Progenitor cell of endocrine pancreas (in vitro differentiated cells): Measurements from ENCODE around the gene CLSTN2. TPM values are rescaled to one million over a fixed set of nuclear protein-coding genes. Genes with fewer than 3 reads are reported as not detected.

Experiments used
- DNase-seq: peaks from one replicate; pipeline ENCODE4 v3.0.0; 2021; ENCODE audit warnings: low spot score; ENCODE audit not compliant: unreplicated experiment
- H3K27ac Mint-ChIP-seq: 2 replicates; pipeline ENCODE4 v1.8.0; 2021; ENCODE audit warnings: mild to moderate bottlenecking, moderate library complexity, mixed read lengths
- H3K27me3 Mint-ChIP-seq: 2 replicates; pipeline ENCODE4 v1.8.0; 2021; ENCODE audit warnings: mixed read lengths
- H3K36me3 Mint-ChIP-seq: 2 replicates; pipeline ENCODE4 v1.8.0; 2022; ENCODE audit warnings: mixed read lengths; ENCODE audit not compliant: insufficient read depth
- H3K4me1 Mint-ChIP-seq: 2 replicates; pipeline ENCODE4 v1.8.0; 2021; ENCODE audit warnings: low read depth, mixed read lengths
- H3K4me3 Mint-ChIP-seq: 2 replicates; pipeline ENCODE4 v1.8.0; 2021; ENCODE audit warnings: low read depth, mild to moderate bottlenecking, moderate library complexity, mixed read lengths
- H3K9me3 Mint-ChIP-seq: 2 replicates; pipeline ENCODE4 v1.8.0; 2021; ENCODE audit warnings: low read depth, mixed read lengths
- CTCF ChIP-seq: fragments of 200-600 bp; sonication (generic); IDR thresholded peaks from one replicate; pipeline ENCODE4 v1.5.0; 2021; ENCODE audit warnings: antibody characterized with exemption, mild to moderate bottlenecking; ENCODE audit not compliant: unreplicated experiment
- total RNA-seq: library from RNA; stranded (reverse); gene quantifications from 2 replicates; pipeline ENCODE4 v1.2.1, GENCODE V29; 2021

CLSTN2 gene
- total RNA-seq, 1 donor from 2014 or later: 2.8 TPM

- Mint-ChIP-seq H3K27ac (no peak overlapping the region), H3K9me3 (no peaks in the 10 kb centered on the region), H3K4me3 (no peak overlapping the region), H3K4me1 (peaks cover 2% of the 10 kb centered on the region), H3K27me3 (no peaks in the 10 kb centered on the region), H3K36me3 (no peaks in the 10 kb centered on the region)
- TF ChIP-seq CTCF: no peak
- no peak for DNase-seq
Observed at GRCh38 chr3:140360332-140360731, 425.3 kb downstream of the CLSTN2 start.

- Mint-ChIP-seq H3K9me3 (no peaks in the 10 kb centered on the region), H3K4me1 (peaks cover under 1% of the 10 kb centered on the region), H3K36me3 (no peaks in the 10 kb centered on the region), H3K27ac (no peak overlapping the region), H3K27me3 (peaks cover 4% of the 10 kb centered on the region), H3K4me3 (no peak overlapping the region)
- no peak for TF ChIP-seq CTCF
- no peak for DNase-seq
Observed at GRCh38 chr3:140363801-140364200, 428.8 kb downstream of the CLSTN2 start.

- TF ChIP-seq CTCF: no peak
- H3K4me1 Mint-ChIP-seq: no peaks in the 10 kb centered on the region
- no peaks in the 10 kb centered on the region for H3K36me3 Mint-ChIP-seq
- H3K9me3 Mint-ChIP-seq: no peaks in the 10 kb centered on the region
- no peak overlapping the region for H3K27ac Mint-ChIP-seq
- H3K27me3 Mint-ChIP-seq: peaks cover 4% of the 10 kb centered on the region
- no peak overlapping the region for H3K4me3 Mint-ChIP-seq
- DNase-seq: no peak
Observed at GRCh38 chr3:140365872-140366697, 431.1 kb downstream of the CLSTN2 start.

GRCh38 chr3:140368223-140368811 is 433.3 kb downstream of the CLSTN2 start:
- H3K4me3 Mint-ChIP-seq: no peak overlapping the region
- H3K27me3 Mint-ChIP-seq: peaks cover 4% of the 10 kb centered on the region
- DNase-seq: no peak
- no peaks in the 10 kb centered on the region for H3K9me3 Mint-ChIP-seq
- H3K4me1 Mint-ChIP-seq: no peaks in the 10 kb centered on the region
- H3K27ac Mint-ChIP-seq: no peak overlapping the region
- no peaks in the 10 kb centered on the region for H3K36me3 Mint-ChIP-seq
- TF ChIP-seq CTCF: no peak

- peaks cover 4% of the 10 kb centered on the region for H3K27me3 Mint-ChIP-seq
- H3K4me3 Mint-ChIP-seq: no peak overlapping the region
- DNase-seq: no peak
- H3K27ac Mint-ChIP-seq: no peak overlapping the region
- no peaks in the 10 kb centered on the region for H3K36me3 Mint-ChIP-seq
- TF ChIP-seq CTCF: no peak
- no peaks in the 10 kb centered on the region for H3K9me3 Mint-ChIP-seq
- no peaks in the 10 kb centered on the region for H3K4me1 Mint-ChIP-seq
Observed at GRCh38 chr3:140370686-140371085, 435.7 kb downstream of the CLSTN2 start.
